IMR-90 (cell line): ENCODE data around the gene CNPY1. TPM values are rescaled to one million over a fixed set of nuclear protein-coding genes. Genes with fewer than 3 reads are reported as not detected.

Source experiments
- ATAC-seq: fragments of 200-7000 bp; cut with Tn5 transposase; 2 replicates; pipeline ENCODE4 v1.9.1; 2020; ENCODE audit warnings: low read depth, mild to moderate bottlenecking, moderate library complexity
- BruUV-seq: library from RNA; stranded (reverse); fragments of 400-500 nt; replicated peaks from 2 replicates; lab custom pipeline; 2021; lab: Mats Ljungman, UMichigan
- CTCF ChIA-PET: fragments of 300-600 bp; formaldehyde crosslinking; extraction: SDS; loops from one replicate; lab custom pipeline; 2021; ENCODE audit warnings: antibody characterized with exemption; lab: Yijun Ruan, JAX
- POLR2A ChIA-PET: fragments of 300-600 bp; sonication (Branson Sonifier 250); formaldehyde crosslinking; loops from one replicate; lab custom pipeline; 2022; ENCODE audit warnings: antibody characterized with exemption; ENCODE audit not compliant: unreplicated experiment; lab: Charles Lee
- DNase-seq: peaks from one replicate; pipeline ENCODE4 v3.0.0; 2013
- H2AFZ ChIP-seq: replicated peaks from 2 replicates; pipeline ENCODE3; 2013; ENCODE audit warnings: low read length, mild to moderate bottlenecking; ENCODE audit not compliant: poor library complexity
- H2AK5ac ChIP-seq: 2 replicates; pipeline ENCODE4 v1.6.1; 2013; ENCODE audit warnings: low read depth, low read length, inconsistent platforms
- H2AK9ac ChIP-seq: replicated peaks from 2 replicates; pipeline ENCODE3; 2013; ENCODE audit warnings: mild to moderate bottlenecking, low read depth, low read length, moderate library complexity; ENCODE audit not compliant: poor library complexity
- H2BK120ac ChIP-seq: 2 replicates; pipeline ENCODE4 v1.6.1; 2013; ENCODE audit warnings: low read depth, low read length, inconsistent platforms
- H2BK15ac ChIP-seq: 3 replicates; pipeline ENCODE4 v1.6.1; 2013; ENCODE audit warnings: low read depth, low read length, inconsistent platforms
- H2BK20ac ChIP-seq: 2 replicates; pipeline ENCODE4 v1.6.1; 2013; ENCODE audit warnings: low read depth, mild to moderate bottlenecking, inconsistent platforms, low read length, moderate library complexity
- H2BK5ac ChIP-seq: 2 replicates; pipeline ENCODE4 v1.6.1; 2013; ENCODE audit warnings: mild to moderate bottlenecking, low read depth, low read length, inconsistent platforms; ENCODE audit not compliant: poor library complexity, severe bottlenecking
- H3K14ac ChIP-seq: replicated peaks from 2 replicates; pipeline ENCODE4 v1.6.1; 2013; ENCODE audit warnings: low read depth, low read length, inconsistent platforms
- H3K18ac ChIP-seq: 2 replicates; pipeline ENCODE4 v1.6.1; 2013; ENCODE audit warnings: low read depth, low read length, control low read depth
- H3K23ac ChIP-seq: 2 replicates; pipeline ENCODE4 v1.6.1; 2013; ENCODE audit warnings: low read depth, low read length, inconsistent platforms
- H3K27ac ChIP-seq: 2 replicates; pipeline ENCODE4 v1.5.1; 2013; ENCODE audit warnings: mild to moderate bottlenecking, control low read depth, low read length; ENCODE audit not compliant: insufficient read depth
- H3K27me3 ChIP-seq: 2 replicates; pipeline ENCODE4 v1.6.1; 2013; ENCODE audit warnings: low read length; ENCODE audit not compliant: control insufficient read depth, insufficient read depth
- H3K36me3 ChIP-seq: 2 replicates; pipeline ENCODE4 v1.6.1; 2013; ENCODE audit warnings: low read length, mixed read lengths; ENCODE audit not compliant: control insufficient read depth, insufficient read depth
- H3K4ac ChIP-seq: 2 replicates; pipeline ENCODE4 v1.6.1; 2013; ENCODE audit warnings: low read depth, low read length, inconsistent platforms
- H3K4me1 ChIP-seq: 2 replicates; pipeline ENCODE4 v1.6.1; 2013; ENCODE audit warnings: low read length, mixed read lengths; ENCODE audit not compliant: control insufficient read depth, insufficient read depth
- H3K4me2 ChIP-seq: 2 replicates; pipeline ENCODE4 v1.6.1; 2013; ENCODE audit warnings: low read depth, mild to moderate bottlenecking, control low read depth, low read length, moderate library complexity
- H3K4me3 ChIP-seq: 2 replicates; pipeline ENCODE4 v1.5.1; 2013; ENCODE audit warnings: low read depth, mild to moderate bottlenecking, control low read depth, low read length, moderate library complexity; ENCODE audit not compliant: insufficient read depth
- H3K56ac ChIP-seq: 2 replicates; pipeline ENCODE4 v1.6.1; 2013; ENCODE audit warnings: low read length, inconsistent platforms; ENCODE audit not compliant: insufficient read depth; ENCODE audit errors: extremely low read depth
- H3K79me1 ChIP-seq, 2 experiments: 2 replicates each; pipeline ENCODE4 v1.6.1; 2013; ENCODE audit warnings: low read length in 2 of 2, inconsistent platforms in 1 of 2, low read depth in 1 of 2
- H3K9ac ChIP-seq: 2 replicates; pipeline ENCODE4 v1.6.1; 2013; ENCODE audit warnings: low read depth, low read length, control low read depth
- H3K9me1 ChIP-seq: 2 replicates; pipeline ENCODE4 v1.6.1; 2013; ENCODE audit warnings: low read length, inconsistent platforms; ENCODE audit not compliant: insufficient read depth
- H3K9me3 ChIP-seq: 2 replicates; pipeline ENCODE4 v1.6.1; 2013; ENCODE audit warnings: low read length; ENCODE audit not compliant: control insufficient read depth, insufficient read depth
- H4K20me1 ChIP-seq: 2 replicates; pipeline ENCODE4 v1.6.1; 2013; ENCODE audit warnings: low read length, inconsistent platforms; ENCODE audit not compliant: insufficient read depth
- H4K5ac ChIP-seq: 2 replicates; pipeline ENCODE4 v1.6.1; 2013; ENCODE audit warnings: mild to moderate bottlenecking, low read depth, low read length, control low read depth
- H4K8ac ChIP-seq, 2 experiments: 2 replicates each; pipeline ENCODE4 v1.6.1; 2013; ENCODE audit warnings: low read depth in 2 of 2, low read length in 2 of 2, control low read depth in 1 of 2, inconsistent platforms in 1 of 2
- H4K91ac ChIP-seq: 2 replicates; pipeline ENCODE4 v1.6.1; 2013; ENCODE audit warnings: low read depth, low read length, inconsistent platforms; ENCODE audit not compliant: insufficient read depth
- BHLHE40 ChIP-seq: fragments of 150-350 bp; IDR thresholded peaks from 2 replicates; pipeline ENCODE4 v1.6.1; 2016; ENCODE audit warnings: mild to moderate bottlenecking, low read depth, low read length
- CEBPB ChIP-seq: IDR thresholded peaks from 2 replicates; pipeline ENCODE4 v1.6.1; 2012; ENCODE audit warnings: low read depth, low read length, improper control_type of control experiment
- CTCF ChIP-seq: conservative IDR thresholded peaks from 2 replicates; pipeline ENCODE4 v1.5.1; 2012; ENCODE audit warnings: mild to moderate bottlenecking, low read depth, low read length, improper control_type of control experiment
- MAFK ChIP-seq: IDR thresholded peaks from 2 replicates; pipeline ENCODE4 v1.6.1; 2012; ENCODE audit warnings: low read depth, low read length, improper control_type of control experiment
- MAZ ChIP-seq: IDR thresholded peaks from 2 replicates; pipeline ENCODE4 v1.6.1; 2012; ENCODE audit warnings: low read depth, mild to moderate bottlenecking, low read length, improper control_type of control experiment, moderate library complexity, borderline replicate concordance
- MXI1 ChIP-seq: IDR thresholded peaks from 2 replicates; pipeline ENCODE4 v1.6.1; 2012; ENCODE audit warnings: low read depth, mild to moderate bottlenecking, low read length, moderate library complexity, borderline replicate concordance
- NFE2L2 ChIP-seq: fragments of 150-350 bp; IDR thresholded peaks from 2 replicates; pipeline ENCODE4 v1.6.1; 2016; ENCODE audit warnings: low read depth, mild to moderate bottlenecking, low read length
- POLR2A ChIP-seq: IDR thresholded peaks from 2 replicates; pipeline ENCODE4 v1.6.1; 2012; ENCODE audit warnings: mild to moderate bottlenecking, low read depth, low read length
- RFX5 ChIP-seq: IDR thresholded peaks from 2 replicates; pipeline ENCODE4 v1.8.0; 2012; ENCODE audit warnings: low read depth, mild to moderate bottlenecking, low read length, moderate library complexity
- SMC3 ChIP-seq: fragments of 150-350 bp; IDR thresholded peaks from 2 replicates; pipeline ENCODE4 v1.6.1; 2016; ENCODE audit warnings: low read depth, mild to moderate bottlenecking, antibody characterized with exemption, low read length, moderate library complexity
- WGBS, 2 experiments: methylation state at CpG; one replicate each; pipeline versions ENCODE4 v1.1.5 to v1.1.7; 2013; ENCODE audit warnings: missing lambda C conversion rate in 2 of 2; ENCODE audit not compliant: insufficient read length in 1 of 2; ENCODE audit errors: extremely low coverage in 2 of 2; 5-methylcytosine and 5-hydroxymethylcytosine counted together
- dilution Hi-C: fragments of 300-500 bp; cut with HindIII; formaldehyde crosslinking; loops from one replicate; pipeline ENCODE4 v1.14.3; 2018; ENCODE audit warnings: low sequenced_read_pairs; ENCODE audit not compliant: unreplicated experiment
- in situ Hi-C: fragments of 300-500 bp; cut with MboI; formaldehyde crosslinking; loops from 3 replicates; pipeline ENCODE4 v1.14.3; 2019; ENCODE audit warnings: low sequenced_read_pairs, inconsistent platforms, mixed read lengths
- intact Hi-C: fragments of 100-400 bp; cut with micrococcal nuclease; formaldehyde crosslinking; loops from 2 replicates; pipeline ENCODE4 v1.10.0; 2022
- polyA plus RNA-seq, 3 experiments: library from polyadenylated mRNA; depleted of rRNA; stranded (reverse); fragments of >200 nt; gene quantifications; 2 replicates each; pipeline ENCODE4 v1.2.3, GENCODE V29; 2012; ENCODE audit warnings: low replicate concordance in 1 of 3
- total RNA-seq: library from RNA; depleted of rRNA; stranded (reverse); fragments of >200 nt; gene quantifications from 2 replicates; pipeline ENCODE4 v1.2.3, GENCODE V29; 2012
- TF ChIP-seq, protein P1 (sequence below): fragments of 150-350 bp; IDR thresholded peaks from 2 replicates; pipeline ENCODE4 v1.6.1; 2016; ENCODE audit warnings: low read depth, mild to moderate bottlenecking, low read length, moderate library complexity, borderline replicate concordance

The CNPY1 gene
- total and polyA plus RNA-seq, 2 of the 4 experiments (the other 2 are of a cell fraction): not detected

DNA sequence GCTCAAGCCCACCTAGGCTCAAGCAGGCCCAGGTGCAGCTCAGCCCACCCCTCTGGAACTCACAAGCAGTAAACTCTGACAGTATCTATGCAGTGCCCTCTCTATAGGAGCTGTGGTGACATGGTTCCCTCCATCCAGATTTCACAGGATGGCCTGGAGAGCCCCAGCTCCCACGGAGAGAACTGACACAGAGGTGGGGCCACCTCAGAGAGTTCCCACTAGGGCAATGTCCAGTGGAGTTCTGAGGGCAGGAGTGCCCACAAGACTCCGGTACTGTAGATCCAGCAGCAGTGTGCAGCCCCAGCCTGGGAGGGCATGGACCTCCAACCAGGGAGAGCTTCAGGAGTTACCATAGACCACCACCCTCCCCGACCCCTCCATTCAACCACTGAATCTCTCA lies 37.3 kb upstream of the CNPY1 start:
- Histone ChIP-seq H4K20me1 (no peaks in the 10 kb centered on the region; the same call in 1 of the 2 replicates), H2AK9ac (no peak overlapping the region), H3K9ac (no peak overlapping the region), H2AK5ac (no peak overlapping the region), H3K79me1 (no peaks in the 10 kb centered on the region), H3K27ac (no peak overlapping the region), H3K36me3 (no peaks in the 10 kb centered on the region), H4K91ac (no peak overlapping the region), H3K4me1 (no peaks in the 10 kb centered on the region), H3K14ac (no peak overlapping the region), H2BK20ac (no peak overlapping the region), H4K8ac (no peak overlapping the region), H3K23ac (no peak overlapping the region), H3K4ac (no peak overlapping the region), H3K9me1 (no peaks in the 10 kb centered on the region), H2BK120ac (no peak overlapping the region), H3K56ac (no peak overlapping the region), H3K4me3 (no peak overlapping the region), H3K18ac (no peak overlapping the region), H4K5ac (no peak overlapping the region), H3K27me3 (peaks cover 2% of the 10 kb centered on the region; the same call in 1 of the 2 replicates), H2BK15ac (no peak overlapping the region), H3K9me3 (no peaks in the 10 kb centered on the region), H2BK5ac (no peak overlapping the region), H3K4me2 (no peak overlapping the region), H2AFZ (no peak overlapping the region)
- DNase-seq: no peak
- TF ChIP-seq SMC3 (no peak), NFE2L2 (no peak), MAFK (no peak), MXI1 (no peak), CTCF (no peak), RFX5 (no peak), BHLHE40 (no peak), MAZ (no peak), POLR2A (no peak), CEBPB (no peak)
- TF ChIP-seq, protein P1, sequence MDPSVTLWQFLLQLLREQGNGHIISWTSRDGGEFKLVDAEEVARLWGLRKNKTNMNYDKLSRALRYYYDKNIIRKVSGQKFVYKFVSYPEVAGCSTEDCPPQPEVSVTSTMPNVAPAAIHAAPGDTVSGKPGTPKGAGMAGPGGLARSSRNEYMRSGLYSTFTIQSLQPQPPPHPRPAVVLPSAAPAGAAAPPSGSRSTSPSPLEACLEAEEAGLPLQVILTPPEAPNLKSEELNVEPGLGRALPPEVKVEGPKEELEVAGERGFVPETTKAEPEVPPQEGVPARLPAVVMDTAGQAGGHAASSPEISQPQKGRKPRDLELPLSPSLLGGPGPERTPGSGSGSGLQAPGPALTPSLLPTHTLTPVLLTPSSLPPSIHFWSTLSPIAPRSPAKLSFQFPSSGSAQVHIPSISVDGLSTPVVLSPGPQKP: no peak
- ATAC-seq: no peak
- ChIA-PET POLR2A (no interaction called here), CTCF (no interaction called here)
- no TSS peak for BruUV-seq
- in situ Hi-C loops: no loop called here
- intact Hi-C loops: no loop called here
- 0% methylated on average over 1 of the region's 3 CpGs; no CpG with 5 or more reads in 1 of the 2 experiments for WGBS, 2 experiments
- dilution Hi-C loops: no loop called here
